HEK293 (cell line): ENCODE results near the gene MAPK8IP3.

Source experiments
- CTCF ChIA-PET: fragments of 350-600 bp; formaldehyde crosslinking; extraction: SDS; loops from one replicate; lab custom pipeline; 2021; ENCODE audit warnings: antibody characterized with exemption; lab: Yijun Ruan, JAX
- POLR2A ChIA-PET: fragments of 300-600 bp; formaldehyde crosslinking; extraction: SDS; loops from one replicate; lab custom pipeline; 2020; ENCODE audit warnings: antibody characterized with exemption, inconsistent platforms; lab: Yijun Ruan, JAX
- H3K27ac ChIP-seq: fragments of 200-500 bp; sonication (Bioruptor generic); 2 replicates; pipeline ENCODE4 v1.5.1; 2014; ENCODE audit warnings: low read depth, low read length, control low read depth, inconsistent platforms; ENCODE audit errors: extremely low read depth
- H3K36me3 ChIP-seq, 2 experiments: fragments of 200-500 bp in 1 of 2; sonication (Bioruptor generic) in 1 of 2; 1 replicate in 1 of 2; 2 replicates in 1 of 2; pipeline ENCODE4 v1.5.1; 2014 to 2017; ENCODE audit warnings: inconsistent platforms in 2 of 2, low read length in 2 of 2; ENCODE audit not compliant: control insufficient read depth in 2 of 2, insufficient read depth in 1 of 2
- H3K4me1 ChIP-seq: fragments of 200-500 bp; sonication (Bioruptor generic); 2 replicates; pipeline ENCODE4 v1.5.1; 2014; ENCODE audit warnings: mild to moderate bottlenecking, low read length, inconsistent platforms; ENCODE audit not compliant: control insufficient read depth, insufficient read depth
- H3K4me3 ChIP-seq: 2 replicates; pipeline ENCODE4 v1.5.1; 2011; ENCODE audit warnings: low read depth, mild to moderate bottlenecking, control low read depth, low read length, moderate library complexity
- H3K9me3 ChIP-seq: fragments of 200-500 bp; sonication (Bioruptor generic); 2 replicates; pipeline ENCODE4 v1.5.1; 2014; ENCODE audit warnings: low read depth, low read length, inconsistent platforms; ENCODE audit not compliant: control insufficient read depth, insufficient read depth
- EGR2 ChIP-seq: fragments of 450-650 bp; formaldehyde crosslinking; IDR thresholded peaks from 2 replicates; pipeline ENCODE4 v1.5.1; 2016; ENCODE audit warnings: low read depth, missing biosample characterization, missing genetic modification characterization
- GLIS2 ChIP-seq: fragments of 450-650 bp; formaldehyde crosslinking; IDR thresholded peaks from 2 replicates; pipeline ENCODE4 v1.5.1; 2016; ENCODE audit warnings: missing biosample characterization, missing genetic modification characterization
- HOXA7 ChIP-seq: sonication (generic); formaldehyde crosslinking; IDR thresholded peaks from 2 replicates; pipeline ENCODE4 v1.8.1; 2022; ENCODE audit warnings: missing genetic modification reagents, borderline replicate concordance
- KLF10 ChIP-seq: fragments of 450-650 bp; IDR thresholded peaks from 2 replicates; pipeline ENCODE4 v1.5.1; 2018; ENCODE audit warnings: missing biosample characterization, mild to moderate bottlenecking, missing genetic modification characterization
- MEIS1 ChIP-seq: sonication (generic); formaldehyde crosslinking; IDR thresholded peaks from 2 replicates; pipeline ENCODE4 v1.8.1; 2022; ENCODE audit warnings: missing genetic modification reagents, mild to moderate bottlenecking, borderline replicate concordance
- MYNN ChIP-seq: fragments of 450-650 bp; formaldehyde crosslinking; IDR thresholded peaks from 2 replicates; pipeline ENCODE4 v1.5.1; 2016; ENCODE audit warnings: missing biosample characterization, missing genetic modification characterization, borderline replicate concordance
- OVOL3 ChIP-seq: fragments of 450-650 bp; formaldehyde crosslinking; IDR thresholded peaks from 2 replicates; pipeline ENCODE4 v1.5.1; 2016; ENCODE audit warnings: missing biosample characterization, missing genetic modification characterization
- SP2 ChIP-seq: fragments of 450-650 bp; formaldehyde crosslinking; IDR thresholded peaks from 2 replicates; pipeline ENCODE4 v1.5.1; 2016; ENCODE audit warnings: missing biosample characterization, missing genetic modification characterization
- SP3 ChIP-seq: fragments of 450-650 bp; formaldehyde crosslinking; IDR thresholded peaks from 2 replicates; pipeline ENCODE4 v1.5.1; 2016; ENCODE audit warnings: missing biosample characterization, missing genetic modification characterization
- YY2 ChIP-seq: fragments of 450-650 bp; formaldehyde crosslinking; IDR thresholded peaks from 2 replicates; pipeline ENCODE4 v1.5.1; 2016; ENCODE audit warnings: missing biosample characterization, missing genetic modification characterization
- ZEB2 ChIP-seq: fragments of 450-650 bp; formaldehyde crosslinking; IDR thresholded peaks from 2 replicates; pipeline ENCODE4 v1.5.1; 2016; ENCODE audit warnings: missing biosample characterization, missing genetic modification characterization
- ZNF112 ChIP-seq: fragments of 450-650 bp; formaldehyde crosslinking; IDR thresholded peaks from 2 replicates; pipeline ENCODE4 v1.5.0; 2017; ENCODE audit warnings: missing biosample characterization, missing genetic modification characterization
- ZNF133 ChIP-seq: fragments of 450-650 bp; formaldehyde crosslinking; IDR thresholded peaks from 2 replicates; pipeline ENCODE4 v1.5.1; 2016; ENCODE audit warnings: missing biosample characterization, missing genetic modification characterization
- ZNF174 ChIP-seq: fragments of 450-650 bp; formaldehyde crosslinking; IDR thresholded peaks from 2 replicates; pipeline ENCODE4 v1.5.0; 2017; ENCODE audit warnings: missing biosample characterization, mild to moderate bottlenecking, missing genetic modification characterization
- ZNF19 ChIP-seq: fragments of 450-650 bp; formaldehyde crosslinking; IDR thresholded peaks from 2 replicates; pipeline ENCODE4; 2016; ENCODE audit warnings: missing biosample characterization, missing genetic modification characterization, low read depth
- ZNF202 ChIP-seq: fragments of 450-650 bp; formaldehyde crosslinking; IDR thresholded peaks from 2 replicates; pipeline ENCODE4 v1.5.1; 2016; ENCODE audit warnings: missing biosample characterization, missing genetic modification characterization, borderline replicate concordance
- ZNF23 ChIP-seq: fragments of 450-650 bp; formaldehyde crosslinking; IDR thresholded peaks from 2 replicates; pipeline ENCODE4 v1.5.1; 2016; ENCODE audit warnings: missing biosample characterization, missing genetic modification characterization, borderline replicate concordance
- ZNF239 ChIP-seq: fragments of 450-650 bp; formaldehyde crosslinking; IDR thresholded peaks from 2 replicates; pipeline ENCODE4 v1.5.1; 2016; ENCODE audit warnings: missing biosample characterization, missing genetic modification characterization
- ZNF37A ChIP-seq: fragments of 450-650 bp; IDR thresholded peaks from 2 replicates; pipeline ENCODE4 v1.5.1; 2018; ENCODE audit warnings: missing biosample characterization, missing genetic modification characterization
- ZNF426 ChIP-seq: fragments of 450-650 bp; formaldehyde crosslinking; IDR thresholded peaks from 2 replicates; pipeline ENCODE4 v1.5.1; 2017; ENCODE audit warnings: missing biosample characterization, missing genetic modification characterization, mild to moderate bottlenecking, inconsistent platforms, moderate library complexity
- ZNF529 ChIP-seq: fragments of 450-650 bp; formaldehyde crosslinking; IDR thresholded peaks from 2 replicates; pipeline ENCODE4 v1.5.1; 2017; ENCODE audit warnings: missing genetic modification characterization, missing biosample characterization; ENCODE audit not compliant: insufficient replicate concordance
- ZNF530 ChIP-seq: fragments of 450-650 bp; formaldehyde crosslinking; IDR thresholded peaks from 2 replicates; pipeline ENCODE4 v1.5.1; 2016; ENCODE audit warnings: low read depth, missing biosample characterization, missing genetic modification characterization
- ZNF670 ChIP-seq: fragments of 450-650 bp; formaldehyde crosslinking; IDR thresholded peaks from 2 replicates; pipeline ENCODE4 v1.5.1; 2016; ENCODE audit warnings: missing biosample characterization, missing genetic modification characterization, low read depth
- ZNF76 ChIP-seq: fragments of 450-650 bp; formaldehyde crosslinking; IDR thresholded peaks from 2 replicates; pipeline ENCODE4; 2016; ENCODE audit warnings: low read depth, missing biosample characterization, missing genetic modification characterization, borderline replicate concordance
- ZNF837 ChIP-seq: fragments of 450-650 bp; formaldehyde crosslinking; IDR thresholded peaks from 2 replicates; pipeline ENCODE4 v1.5.1; 2016; ENCODE audit warnings: missing biosample characterization, missing genetic modification characterization
- TF ChIP-seq, protein P1 (sequence below): fragments of 450-650 bp; formaldehyde crosslinking; IDR thresholded peaks from 2 replicates; pipeline ENCODE4 v1.5.1; 2016; ENCODE audit warnings: missing biosample characterization, missing genetic modification characterization, low read depth
- TF ChIP-seq, protein P2 (sequence below): IDR thresholded peaks from 2 replicates; pipeline ENCODE4 v1.6.1; 2011; ENCODE audit warnings: mild to moderate bottlenecking, low read depth, low read length, borderline replicate concordance
- TF ChIP-seq, protein P3 (sequence below): sonication (generic); formaldehyde crosslinking; IDR thresholded peaks from 2 replicates; pipeline ENCODE4 v1.8.1; 2022; ENCODE audit warnings: mild to moderate bottlenecking, moderate library complexity, missing genetic modification reagents
- TF ChIP-seq, protein P4 (sequence below): fragments of 450-650 bp; formaldehyde crosslinking; IDR thresholded peaks from 2 replicates; pipeline ENCODE4 v1.5.1; 2016; ENCODE audit warnings: missing biosample characterization, missing genetic modification characterization
- TF ChIP-seq, protein P5 (sequence below): fragments of 450-650 bp; formaldehyde crosslinking; IDR thresholded peaks from 2 replicates; pipeline ENCODE4 v1.5.1; 2016; ENCODE audit warnings: missing biosample characterization, missing genetic modification characterization

Gene MAPK8IP3

DNA sequence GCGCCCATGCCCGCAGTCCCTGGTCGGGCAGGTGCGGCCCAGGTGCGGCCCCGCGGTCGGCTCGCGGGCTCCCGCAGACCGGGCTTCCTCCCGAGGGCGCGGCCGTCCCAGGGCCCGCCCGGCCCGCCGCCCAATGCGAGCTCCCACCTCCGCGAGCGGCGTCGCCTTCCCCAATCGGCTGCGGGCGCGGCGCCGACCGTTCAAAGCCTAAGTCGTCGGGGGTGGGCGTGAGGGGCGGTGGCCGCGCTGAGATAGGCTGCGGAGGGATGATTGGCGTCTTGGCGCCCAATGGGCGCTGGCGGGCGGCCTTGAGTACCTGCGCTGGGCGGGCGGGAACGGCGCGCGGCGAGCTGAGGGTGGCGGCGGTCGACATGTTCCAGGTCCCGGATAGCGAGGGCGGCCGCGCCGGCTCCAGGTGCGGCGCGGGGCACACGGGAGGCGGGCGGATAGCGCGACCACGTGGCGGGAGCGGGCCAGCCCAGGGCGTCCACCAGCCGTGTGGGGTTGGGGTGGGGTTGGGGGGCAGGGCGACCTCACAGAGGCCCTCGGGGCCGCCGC, 28.0 kb upstream of the MAPK8IP3 start, which contains the start of gene JPT2 (continued):
- TF ChIP-seq, protein P1, sequence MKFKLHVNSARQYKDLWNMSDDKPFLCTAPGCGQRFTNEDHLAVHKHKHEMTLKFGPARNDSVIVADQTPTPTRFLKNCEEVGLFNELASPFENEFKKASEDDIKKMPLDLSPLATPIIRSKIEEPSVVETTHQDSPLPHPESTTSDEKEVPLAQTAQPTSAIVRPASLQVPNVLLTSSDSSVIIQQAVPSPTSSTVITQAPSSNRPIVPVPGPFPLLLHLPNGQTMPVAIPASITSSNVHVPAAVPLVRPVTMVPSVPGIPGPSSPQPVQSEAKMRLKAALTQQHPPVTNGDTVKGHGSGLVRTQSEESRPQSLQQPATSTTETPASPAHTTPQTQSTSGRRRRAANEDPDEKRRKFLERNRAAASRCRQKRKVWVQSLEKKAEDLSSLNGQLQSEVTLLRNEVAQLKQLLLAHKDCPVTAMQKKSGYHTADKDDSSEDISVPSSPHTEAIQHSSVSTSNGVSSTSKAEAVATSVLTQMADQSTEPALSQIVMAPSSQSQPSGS (tag by site-specific recombination): no peak
- TF ChIP-seq YY2 (tag by site-specific recombination) (peak; percentile 35; the same call in 1 of the 2 replicates), MYNN (tag by site-specific recombination) (no peak), EGR2 (peak; percentile 79), ZNF133 (tag by site-specific recombination) (no peak), ZEB2 (tag by site-specific recombination) (no peak), MEIS1 (CRISPR knock-in tag) (no peak), ZNF670 (tag by site-specific recombination) (no peak), SP3 (tag by site-specific recombination) (peak; percentile 96), ZNF37A (tag by site-specific recombination) (no peak), ZNF174 (tag by site-specific recombination) (no peak), ZNF76 (peak; percentile 25; the same call in 1 of the 2 replicates), ZNF530 (tag by site-specific recombination) (no peak), ZNF529 (tag by site-specific recombination) (no peak), GLIS2 (tag by site-specific recombination) (peak; percentile 30), KLF10 (peak; percentile 79; the same call in 1 of the 2 replicates), ZNF23 (tag by site-specific recombination) (no peak), SP2 (tag by site-specific recombination) (peak; percentile 99), ZNF837 (no peak), ZNF239 (tag by site-specific recombination) (no peak), OVOL3 (no peak), ZNF112 (tag by site-specific recombination) (no peak), HOXA7 (no peak)
- TF ChIP-seq, protein P2, sequence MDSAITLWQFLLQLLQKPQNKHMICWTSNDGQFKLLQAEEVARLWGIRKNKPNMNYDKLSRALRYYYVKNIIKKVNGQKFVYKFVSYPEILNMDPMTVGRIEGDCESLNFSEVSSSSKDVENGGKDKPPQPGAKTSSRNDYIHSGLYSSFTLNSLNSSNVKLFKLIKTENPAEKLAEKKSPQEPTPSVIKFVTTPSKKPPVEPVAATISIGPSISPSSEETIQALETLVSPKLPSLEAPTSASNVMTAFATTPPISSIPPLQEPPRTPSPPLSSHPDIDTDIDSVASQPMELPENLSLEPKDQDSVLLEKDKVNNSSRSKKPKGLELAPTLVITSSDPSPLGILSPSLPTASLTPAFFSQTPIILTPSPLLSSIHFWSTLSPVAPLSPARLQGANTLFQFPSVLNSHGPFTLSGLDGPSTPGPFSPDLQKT: no peak
- TF ChIP-seq, protein P3, sequence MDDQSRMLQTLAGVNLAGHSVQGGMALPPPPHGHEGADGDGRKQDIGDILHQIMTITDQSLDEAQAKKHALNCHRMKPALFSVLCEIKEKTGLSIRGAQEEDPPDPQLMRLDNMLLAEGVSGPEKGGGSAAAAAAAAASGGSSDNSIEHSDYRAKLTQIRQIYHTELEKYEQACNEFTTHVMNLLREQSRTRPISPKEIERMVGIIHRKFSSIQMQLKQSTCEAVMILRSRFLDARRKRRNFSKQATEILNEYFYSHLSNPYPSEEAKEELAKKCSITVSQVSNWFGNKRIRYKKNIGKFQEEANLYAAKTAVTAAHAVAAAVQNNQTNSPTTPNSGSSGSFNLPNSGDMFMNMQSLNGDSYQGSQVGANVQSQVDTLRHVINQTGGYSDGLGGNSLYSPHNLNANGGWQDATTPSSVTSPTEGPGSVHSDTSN (CRISPR knock-in tag): peak; percentile 98

DNA sequence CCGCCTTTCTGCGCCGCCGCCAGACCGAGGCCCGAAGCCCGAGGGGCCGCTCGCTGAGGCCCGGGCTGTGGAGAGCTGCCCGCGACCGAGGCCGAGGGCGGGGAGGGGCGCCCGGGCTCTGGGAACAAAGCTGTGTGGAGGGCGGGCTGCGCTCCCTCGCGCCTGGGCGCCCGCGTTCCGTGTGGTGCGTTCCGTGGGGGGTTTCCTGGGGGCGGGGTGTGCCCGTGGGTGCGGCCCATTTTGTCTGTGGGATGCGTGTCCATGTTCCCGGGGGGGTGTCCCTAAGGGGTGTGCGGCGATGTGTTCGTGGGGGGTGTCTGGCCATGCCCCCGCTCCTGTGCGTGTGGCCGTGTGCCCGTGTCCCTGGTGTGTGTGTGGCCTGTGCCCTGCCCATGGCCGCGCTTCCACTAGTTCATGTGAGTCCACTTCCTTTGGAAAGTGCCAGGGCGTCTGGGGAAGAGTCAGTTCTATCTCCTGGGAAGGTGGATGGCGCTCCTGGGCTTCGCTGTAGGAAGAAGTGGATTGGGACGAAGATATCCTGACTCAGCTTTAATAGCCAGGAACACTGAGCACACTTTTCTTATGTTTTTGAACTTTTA, 27.4 kb upstream of the MAPK8IP3 start:
- no peaks in the 10 kb centered on the region; the same call in 1 of the 2 replicates for H3K4me1 ChIP-seq
- peaks cover 0 to 54% of the 10 kb centered on the region in 2 experiments; a peak in 2 of 3 replicates for H3K36me3 ChIP-seq
- peak overlapping the region; percentile 95 for H3K27ac ChIP-seq
- ChIA-PET CTCF (interaction anchor here (1.0 to 1.5 kb wide), 3 partner anchors 13 to 51 kb away, joined by 3 to 6 read pairs (median 4); partner anchors contain the start of gene MAPK8IP3), POLR2A (interaction anchor here (0.9 to 3.6 kb wide), 15 partner anchors 9 to 959 kb away, joined by 3 to 44 read pairs (median 3); partner anchors contain the start of genes MAPK8IP3, MRPS34, NME3 and NUBP2)
- H3K9me3 ChIP-seq: no peaks in the 10 kb centered on the region
- H3K4me3 ChIP-seq: peak overlapping the region; percentile 71
- TF ChIP-seq, protein P4, sequence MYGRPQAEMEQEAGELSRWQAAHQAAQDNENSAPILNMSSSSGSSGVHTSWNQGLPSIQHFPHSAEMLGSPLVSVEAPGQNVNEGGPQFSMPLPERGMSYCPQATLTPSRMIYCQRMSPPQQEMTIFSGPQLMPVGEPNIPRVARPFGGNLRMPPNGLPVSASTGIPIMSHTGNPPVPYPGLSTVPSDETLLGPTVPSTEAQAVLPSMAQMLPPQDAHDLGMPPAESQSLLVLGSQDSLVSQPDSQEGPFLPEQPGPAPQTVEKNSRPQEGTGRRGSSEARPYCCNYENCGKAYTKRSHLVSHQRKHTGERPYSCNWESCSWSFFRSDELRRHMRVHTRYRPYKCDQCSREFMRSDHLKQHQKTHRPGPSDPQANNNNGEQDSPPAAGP (tag by site-specific recombination): no peak
- TF ChIP-seq ZNF19 (tag by site-specific recombination): no peak
- no peak for TF ChIP-seq ZNF426 (tag by site-specific recombination)
- TF ChIP-seq, protein P5, sequence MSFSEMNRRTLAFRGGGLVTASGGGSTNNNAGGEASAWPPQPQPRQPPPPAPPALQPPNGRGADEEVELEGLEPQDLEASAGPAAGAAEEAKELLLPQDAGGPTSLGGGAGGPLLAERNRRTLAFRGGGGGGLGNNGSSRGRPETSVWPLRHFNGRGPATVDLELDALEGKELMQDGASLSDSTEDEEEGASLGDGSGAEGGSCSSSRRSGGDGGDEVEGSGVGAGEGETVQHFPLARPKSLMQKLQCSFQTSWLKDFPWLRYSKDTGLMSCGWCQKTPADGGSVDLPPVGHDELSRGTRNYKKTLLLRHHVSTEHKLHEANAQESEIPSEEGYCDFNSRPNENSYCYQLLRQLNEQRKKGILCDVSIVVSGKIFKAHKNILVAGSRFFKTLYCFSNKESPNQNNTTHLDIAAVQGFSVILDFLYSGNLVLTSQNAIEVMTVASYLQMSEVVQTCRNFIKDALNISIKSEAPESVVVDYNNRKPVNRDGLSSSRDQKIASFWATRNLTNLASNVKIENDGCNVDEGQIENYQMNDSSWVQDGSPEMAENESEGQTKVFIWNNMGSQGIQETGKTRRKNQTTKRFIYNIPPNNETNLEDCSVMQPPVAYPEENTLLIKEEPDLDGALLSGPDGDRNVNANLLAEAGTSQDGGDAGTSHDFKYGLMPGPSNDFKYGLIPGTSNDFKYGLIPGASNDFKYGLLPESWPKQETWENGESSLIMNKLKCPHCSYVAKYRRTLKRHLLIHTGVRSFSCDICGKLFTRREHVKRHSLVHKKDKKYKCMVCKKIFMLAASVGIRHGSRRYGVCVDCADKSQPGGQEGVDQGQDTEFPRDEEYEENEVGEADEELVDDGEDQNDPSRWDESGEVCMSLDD (tag by site-specific recombination): no peak
- no peak for TF ChIP-seq ZNF202
